GM12878 (cell line): ENCODE results near the gene PLTP. TPM values are rescaled to one million over a fixed set of nuclear protein-coding genes. Genes with fewer than 3 reads are reported as not detected.
A peak's percentile ranks its signal among the peaks of the same experiment; 100 is the strongest.

Experiments
- EZH2 ChIP-seq: IDR thresholded peaks from 2 replicates; pipeline ENCODE4 v1.6.1; 2012; ENCODE audit warnings: low read depth, mild to moderate bottlenecking, control low read depth, inconsistent platforms, low read length, borderline replicate concordance; ENCODE audit not compliant: control insufficient read depth
- HDAC2 ChIP-seq: fragments of 200-600 bp; sonication (generic); IDR thresholded peaks from 2 replicates; pipeline ENCODE4 v1.6.1; 2017
- HDAC6 ChIP-seq: fragments of 200-600 bp; sonication (generic); IDR thresholded peaks from one replicate; pipeline ENCODE4 v1.8.0; 2017; ENCODE audit warnings: antibody characterized with exemption; ENCODE audit not compliant: unreplicated experiment
- MTA2 ChIP-seq: fragments of 450-650 bp; IDR thresholded peaks from 2 replicates; pipeline ENCODE4 v1.6.1; 2016; ENCODE audit warnings: low read depth, mild to moderate bottlenecking, moderate library complexity
- NBN ChIP-seq: fragments of 450-650 bp; IDR thresholded peaks from 2 replicates; pipeline ENCODE4 v1.6.1; 2016
- STAT1 ChIP-seq: fragments of 450-650 bp; conservative IDR thresholded peaks from 2 replicates; pipeline ENCODE4 v1.6.1; 2014; ENCODE audit warnings: antibody characterized with exemption, mild to moderate bottlenecking
- TAF1 ChIP-seq: IDR thresholded peaks from 2 replicates; pipeline ENCODE4 v1.6.1; 2011; ENCODE audit warnings: mild to moderate bottlenecking, low read depth, low read length, borderline replicate concordance
- TBL1XR1 ChIP-seq: IDR thresholded peaks from 2 replicates; pipeline ENCODE4 v1.6.1; 2012; ENCODE audit warnings: low read depth, low read length, improper control_type of control experiment
- polyA plus RNA-seq, 11 experiments: library from polyadenylated mRNA; depleted of rRNA in 4 of 11; unstranded in 6 of 11; stranded (reverse) in 5 of 11; fragments of >200 nt; fragmentation: Nextera tagmentation in 4 of 11; fragmentation: Illumina TruSeq in 1 of 11; extraction: Ambion mirVana in 4 of 11; extraction: Trizol in 1 of 11; gene quantifications; 1 replicate in 1 of 11; 2 replicates in 10 of 11; pipeline versions ENCODE4 v1.2.1 to v1.2.3, GENCODE V29; 2011 to 2016; ENCODE audit warnings: inconsistent platforms in 2 of 11, missing spikeins in 2 of 11, low read depth in 1 of 11
- total RNA-seq, 4 experiments: library from RNA; depleted of rRNA in 3 of 4; stranded (reverse); fragments of >200 nt in 3 of 4; fragmentation: Illumina TruSeq in 1 of 4; extraction: Trizol in 1 of 4; gene quantifications; 2 replicates each; pipeline versions ENCODE4 v1.2.1 to v1.2.3, GENCODE V29; 2013 to 2021
- TF ChIP-seq, protein P1 (sequence below): fragments of 450-650 bp; IDR thresholded peaks from 2 replicates; pipeline ENCODE4 v1.6.1; 2017; ENCODE audit warnings: mild to moderate bottlenecking, moderate library complexity
- TF ChIP-seq, protein P2 (sequence below): fragments of 450-650 bp; IDR thresholded peaks from 2 replicates; pipeline ENCODE4 v1.6.1; 2016; ENCODE audit warnings: mild to moderate bottlenecking
- TF ChIP-seq, protein P3 (sequence below): fragments of 450-650 bp; IDR thresholded peaks from 2 replicates; pipeline ENCODE4 v1.6.1; 2017; ENCODE audit warnings: mild to moderate bottlenecking, low read depth, inconsistent platforms; ENCODE audit not compliant: poor library complexity, severe bottlenecking
- TF ChIP-seq, protein P4 (sequence below): fragments of 450-650 bp; IDR thresholded peaks from 2 replicates; pipeline ENCODE4 v1.6.1; 2018; ENCODE audit warnings: mild to moderate bottlenecking, low read depth, moderate library complexity; ENCODE audit not compliant: partially characterized antibody
- TF ChIP-seq, protein P5 (sequence below): fragments of 450-650 bp; IDR thresholded peaks from 2 replicates; pipeline ENCODE4 v1.6.1; 2016; ENCODE audit warnings: mild to moderate bottlenecking, moderate library complexity, borderline replicate concordance

PLTP gene
- total and polyA plus RNA-seq, 10 of the 15 experiments (the other 5 are each of a cell fraction or from before 2014, with no cell fraction given): 1.6 to 17.0 (median 7.6) TPM

DNA sequence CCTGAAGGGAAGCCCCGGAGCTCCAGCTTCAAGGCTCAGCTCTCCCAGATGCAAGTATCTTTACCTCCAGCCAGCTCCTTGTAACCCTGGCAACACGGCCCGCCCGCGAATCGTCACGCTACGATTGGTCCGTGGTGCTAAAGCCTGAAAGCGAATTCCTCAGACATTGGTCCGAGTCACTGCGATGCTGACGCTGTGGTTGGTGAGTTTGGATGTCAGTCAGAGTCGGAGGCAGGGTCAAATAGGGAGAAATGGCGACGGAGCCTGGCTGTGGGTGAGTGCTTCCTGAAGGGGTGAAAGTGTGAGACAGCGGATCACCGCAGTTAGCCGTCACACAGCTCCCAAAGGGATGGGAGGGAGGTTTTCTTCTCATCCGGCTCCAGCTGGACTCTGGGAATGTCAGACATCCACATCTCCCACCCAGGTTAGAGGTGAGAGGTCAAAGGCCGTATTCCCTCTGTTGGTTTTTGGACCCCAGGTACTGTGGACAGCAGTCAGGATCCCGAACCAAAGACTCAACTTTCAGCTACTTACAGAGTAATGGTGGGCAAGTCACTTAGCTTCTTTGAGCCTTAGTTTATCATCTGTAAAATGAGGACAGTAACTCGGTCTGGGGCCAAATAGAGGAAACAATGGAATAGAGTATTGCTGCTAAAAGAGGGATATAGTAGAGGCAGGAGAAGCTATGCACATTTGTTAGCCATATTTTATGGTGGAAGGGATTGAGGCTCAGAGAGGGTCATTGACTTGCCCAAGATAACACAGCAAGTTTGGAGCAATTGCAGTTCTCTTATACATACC lies 30.8 kb downstream of the PLTP start, which contains the start of gene ZSWIM1 (continued):
- TF ChIP-seq, protein P1, sequence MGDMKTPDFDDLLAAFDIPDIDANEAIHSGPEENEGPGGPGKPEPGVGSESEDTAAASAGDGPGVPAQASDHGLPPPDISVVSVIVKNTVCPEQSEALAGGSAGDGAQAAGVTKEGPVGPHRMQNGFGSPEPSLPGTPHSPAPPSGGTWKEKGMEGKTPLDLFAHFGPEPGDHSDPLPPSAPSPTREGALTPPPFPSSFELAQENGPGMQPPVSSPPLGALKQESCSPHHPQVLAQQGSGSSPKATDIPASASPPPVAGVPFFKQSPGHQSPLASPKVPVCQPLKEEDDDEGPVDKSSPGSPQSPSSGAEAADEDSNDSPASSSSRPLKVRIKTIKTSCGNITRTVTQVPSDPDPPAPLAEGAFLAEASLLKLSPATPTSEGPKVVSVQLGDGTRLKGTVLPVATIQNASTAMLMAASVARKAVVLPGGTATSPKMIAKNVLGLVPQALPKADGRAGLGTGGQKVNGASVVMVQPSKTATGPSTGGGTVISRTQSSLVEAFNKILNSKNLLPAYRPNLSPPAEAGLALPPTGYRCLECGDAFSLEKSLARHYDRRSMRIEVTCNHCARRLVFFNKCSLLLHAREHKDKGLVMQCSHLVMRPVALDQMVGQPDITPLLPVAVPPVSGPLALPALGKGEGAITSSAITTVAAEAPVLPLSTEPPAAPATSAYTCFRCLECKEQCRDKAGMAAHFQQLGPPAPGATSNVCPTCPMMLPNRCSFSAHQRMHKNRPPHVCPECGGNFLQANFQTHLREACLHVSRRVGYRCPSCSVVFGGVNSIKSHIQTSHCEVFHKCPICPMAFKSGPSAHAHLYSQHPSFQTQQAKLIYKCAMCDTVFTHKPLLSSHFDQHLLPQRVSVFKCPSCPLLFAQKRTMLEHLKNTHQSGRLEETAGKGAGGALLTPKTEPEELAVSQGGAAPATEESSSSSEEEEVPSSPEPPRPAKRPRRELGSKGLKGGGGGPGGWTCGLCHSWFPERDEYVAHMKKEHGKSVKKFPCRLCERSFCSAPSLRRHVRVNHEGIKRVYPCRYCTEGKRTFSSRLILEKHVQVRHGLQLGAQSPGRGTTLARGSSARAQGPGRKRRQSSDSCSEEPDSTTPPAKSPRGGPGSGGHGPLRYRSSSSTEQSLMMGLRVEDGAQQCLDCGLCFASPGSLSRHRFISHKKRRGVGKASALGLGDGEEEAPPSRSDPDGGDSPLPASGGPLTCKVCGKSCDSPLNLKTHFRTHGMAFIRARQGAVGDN: peak; percentile 82
- 0 out of 2 replicates have a peak, but pooled peaks have one; percentile 29 for TF ChIP-seq TBL1XR1
- TF ChIP-seq STAT1: no peak
- TF ChIP-seq, protein P2, sequence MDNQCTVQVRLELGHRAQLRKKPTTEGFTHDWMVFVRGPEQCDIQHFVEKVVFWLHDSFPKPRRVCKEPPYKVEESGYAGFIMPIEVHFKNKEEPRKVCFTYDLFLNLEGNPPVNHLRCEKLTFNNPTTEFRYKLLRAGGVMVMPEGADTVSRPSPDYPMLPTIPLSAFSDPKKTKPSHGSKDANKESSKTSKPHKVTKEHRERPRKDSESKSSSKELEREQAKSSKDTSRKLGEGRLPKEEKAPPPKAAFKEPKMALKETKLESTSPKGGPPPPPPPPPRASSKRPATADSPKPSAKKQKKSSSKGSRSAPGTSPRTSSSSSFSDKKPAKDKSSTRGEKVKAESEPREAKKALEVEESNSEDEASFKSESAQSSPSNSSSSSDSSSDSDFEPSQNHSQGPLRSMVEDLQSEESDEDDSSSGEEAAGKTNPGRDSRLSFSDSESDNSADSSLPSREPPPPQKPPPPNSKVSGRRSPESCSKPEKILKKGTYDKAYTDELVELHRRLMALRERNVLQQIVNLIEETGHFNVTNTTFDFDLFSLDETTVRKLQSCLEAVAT: no peak; the same call in 1 of the 2 replicates
- peak; percentile 86 for TF ChIP-seq MTA2
- TF ChIP-seq EZH2: no peak
- TF ChIP-seq TAF1: peak; percentile 98
- TF ChIP-seq, protein P3, sequence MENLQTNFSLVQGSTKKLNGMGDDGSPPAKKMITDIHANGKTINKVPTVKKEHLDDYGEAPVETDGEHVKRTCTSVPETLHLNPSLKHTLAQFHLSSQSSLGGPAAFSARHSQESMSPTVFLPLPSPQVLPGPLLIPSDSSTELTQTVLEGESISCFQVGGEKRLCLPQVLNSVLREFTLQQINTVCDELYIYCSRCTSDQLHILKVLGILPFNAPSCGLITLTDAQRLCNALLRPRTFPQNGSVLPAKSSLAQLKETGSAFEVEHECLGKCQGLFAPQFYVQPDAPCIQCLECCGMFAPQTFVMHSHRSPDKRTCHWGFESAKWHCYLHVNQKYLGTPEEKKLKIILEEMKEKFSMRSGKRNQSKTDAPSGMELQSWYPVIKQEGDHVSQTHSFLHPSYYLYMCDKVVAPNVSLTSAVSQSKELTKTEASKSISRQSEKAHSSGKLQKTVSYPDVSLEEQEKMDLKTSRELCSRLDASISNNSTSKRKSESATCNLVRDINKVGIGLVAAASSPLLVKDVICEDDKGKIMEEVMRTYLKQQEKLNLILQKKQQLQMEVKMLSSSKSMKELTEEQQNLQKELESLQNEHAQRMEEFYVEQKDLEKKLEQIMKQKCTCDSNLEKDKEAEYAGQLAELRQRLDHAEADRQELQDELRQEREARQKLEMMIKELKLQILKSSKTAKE: peak; percentile 94
- TF ChIP-seq, protein P4, sequence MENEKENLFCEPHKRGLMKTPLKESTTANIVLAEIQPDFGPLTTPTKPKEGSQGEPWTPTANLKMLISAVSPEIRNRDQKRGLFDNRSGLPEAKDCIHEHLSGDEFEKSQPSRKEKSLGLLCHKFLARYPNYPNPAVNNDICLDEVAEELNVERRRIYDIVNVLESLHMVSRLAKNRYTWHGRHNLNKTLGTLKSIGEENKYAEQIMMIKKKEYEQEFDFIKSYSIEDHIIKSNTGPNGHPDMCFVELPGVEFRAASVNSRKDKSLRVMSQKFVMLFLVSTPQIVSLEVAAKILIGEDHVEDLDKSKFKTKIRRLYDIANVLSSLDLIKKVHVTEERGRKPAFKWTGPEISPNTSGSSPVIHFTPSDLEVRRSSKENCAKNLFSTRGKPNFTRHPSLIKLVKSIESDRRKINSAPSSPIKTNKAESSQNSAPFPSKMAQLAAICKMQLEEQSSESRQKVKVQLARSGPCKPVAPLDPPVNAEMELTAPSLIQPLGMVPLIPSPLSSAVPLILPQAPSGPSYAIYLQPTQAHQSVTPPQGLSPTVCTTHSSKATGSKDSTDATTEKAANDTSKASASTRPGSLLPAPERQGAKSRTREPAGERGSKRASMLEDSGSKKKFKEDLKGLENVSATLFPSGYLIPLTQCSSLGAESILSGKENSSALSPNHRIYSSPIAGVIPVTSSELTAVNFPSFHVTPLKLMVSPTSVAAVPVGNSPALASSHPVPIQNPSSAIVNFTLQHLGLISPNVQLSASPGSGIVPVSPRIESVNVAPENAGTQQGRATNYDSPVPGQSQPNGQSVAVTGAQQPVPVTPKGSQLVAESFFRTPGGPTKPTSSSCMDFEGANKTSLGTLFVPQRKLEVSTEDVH: no peak
- TF ChIP-seq HDAC6: no peak
- no peak for TF ChIP-seq HDAC2
- peak; percentile 51; the same call in 1 of the 2 replicates for TF ChIP-seq NBN
- TF ChIP-seq, protein P5, sequence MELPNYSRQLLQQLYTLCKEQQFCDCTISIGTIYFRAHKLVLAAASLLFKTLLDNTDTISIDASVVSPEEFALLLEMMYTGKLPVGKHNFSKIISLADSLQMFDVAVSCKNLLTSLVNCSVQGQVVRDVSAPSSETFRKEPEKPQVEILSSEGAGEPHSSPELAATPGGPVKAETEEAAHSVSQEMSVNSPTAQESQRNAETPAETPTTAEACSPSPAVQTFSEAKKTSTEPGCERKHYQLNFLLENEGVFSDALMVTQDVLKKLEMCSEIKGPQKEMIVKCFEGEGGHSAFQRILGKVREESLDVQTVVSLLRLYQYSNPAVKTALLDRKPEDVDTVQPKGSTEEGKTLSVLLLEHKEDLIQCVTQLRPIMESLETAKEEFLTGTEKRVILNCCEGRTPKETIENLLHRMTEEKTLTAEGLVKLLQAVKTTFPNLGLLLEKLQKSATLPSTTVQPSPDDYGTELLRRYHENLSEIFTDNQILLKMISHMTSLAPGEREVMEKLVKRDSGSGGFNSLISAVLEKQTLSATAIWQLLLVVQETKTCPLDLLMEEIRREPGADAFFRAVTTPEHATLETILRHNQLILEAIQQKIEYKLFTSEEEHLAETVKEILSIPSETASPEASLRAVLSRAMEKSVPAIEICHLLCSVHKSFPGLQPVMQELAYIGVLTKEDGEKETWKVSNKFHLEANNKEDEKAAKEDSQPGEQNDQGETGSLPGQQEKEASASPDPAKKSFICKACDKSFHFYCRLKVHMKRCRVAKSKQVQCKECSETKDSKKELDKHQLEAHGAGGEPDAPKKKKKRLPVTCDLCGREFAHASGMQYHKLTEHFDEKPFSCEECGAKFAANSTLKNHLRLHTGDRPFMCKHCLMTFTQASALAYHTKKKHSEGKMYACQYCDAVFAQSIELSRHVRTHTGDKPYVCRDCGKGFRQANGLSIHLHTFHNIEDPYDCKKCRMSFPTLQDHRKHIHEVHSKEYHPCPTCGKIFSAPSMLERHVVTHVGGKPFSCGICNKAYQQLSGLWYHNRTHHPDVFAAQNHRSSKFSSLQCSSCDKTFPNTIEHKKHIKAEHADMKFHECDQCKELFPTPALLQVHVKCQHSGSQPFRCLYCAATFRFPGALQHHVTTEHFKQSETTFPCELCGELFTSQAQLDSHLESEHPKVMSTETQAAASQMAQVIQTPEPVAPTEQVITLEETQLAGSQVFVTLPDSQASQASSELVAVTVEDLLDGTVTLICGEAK: peak; percentile 75; the same call in 1 of the 2 replicates
